COR-L47 (cell line): ENCODE data around the gene SLAIN2.

ENCODE experiments used
- DNase-seq: peaks from one replicate; lab custom pipeline; 2025; lab: John Stamatoyannopoulos, UW

Gene SLAIN2

DNA sequence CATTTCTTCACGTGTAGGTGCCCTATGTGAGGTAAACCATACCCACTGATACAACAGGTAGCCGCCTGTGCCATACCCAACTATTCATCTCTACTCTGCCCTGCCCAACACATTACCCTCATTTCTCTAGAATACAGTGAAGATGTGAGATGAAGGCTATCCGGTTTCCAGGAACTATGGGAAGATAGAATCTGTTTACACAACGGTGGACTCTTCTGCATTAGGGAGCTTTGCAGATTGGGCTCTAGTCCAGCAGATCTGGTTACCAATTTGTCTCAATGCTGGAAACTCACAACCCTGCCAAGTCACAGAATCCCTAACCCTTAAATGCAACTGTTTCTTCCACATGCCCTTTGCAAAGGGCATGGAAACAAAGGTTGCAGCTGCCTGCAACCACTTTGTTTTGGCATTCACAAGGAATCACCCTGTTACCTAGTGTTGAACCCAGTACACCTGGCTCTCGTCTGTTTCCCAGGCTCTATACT, 6.4 kb upstream of the SLAIN2 start:
- DNase-seq, result no peak

DNA sequence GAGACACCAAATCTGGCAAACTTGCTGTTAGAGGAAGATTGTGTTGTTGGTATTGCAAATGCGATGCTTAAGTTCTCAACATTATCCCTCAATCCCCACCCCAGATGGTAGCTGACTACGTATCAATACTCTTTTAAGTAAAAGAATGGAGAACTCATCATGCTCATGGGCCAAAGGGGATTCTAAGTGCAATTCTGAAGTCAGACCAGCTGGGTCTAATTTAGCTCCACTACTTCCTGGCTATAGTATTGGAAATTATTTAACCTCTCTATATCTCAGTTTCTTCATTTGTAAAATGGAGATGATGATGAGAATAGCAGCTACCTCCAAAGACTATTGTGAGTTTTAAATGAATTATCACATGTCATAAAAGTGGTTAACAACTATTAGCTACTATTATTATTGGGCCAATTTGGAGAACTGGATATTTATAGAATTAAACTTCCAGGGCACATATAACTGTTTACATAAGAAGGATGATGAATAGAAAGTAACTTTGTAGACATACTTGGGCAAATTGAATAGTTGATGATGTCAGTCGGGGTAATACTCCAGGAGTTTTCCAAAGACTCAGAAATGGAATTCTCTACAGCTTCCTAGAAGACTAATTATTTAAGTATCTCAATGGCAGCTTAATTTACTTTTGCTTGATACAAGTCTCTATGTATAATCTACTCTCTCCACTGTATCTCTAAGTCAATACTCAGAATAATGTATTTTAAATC, 5.0 kb upstream of the SLAIN2 start:
- no peak for DNase-seq

DNA sequence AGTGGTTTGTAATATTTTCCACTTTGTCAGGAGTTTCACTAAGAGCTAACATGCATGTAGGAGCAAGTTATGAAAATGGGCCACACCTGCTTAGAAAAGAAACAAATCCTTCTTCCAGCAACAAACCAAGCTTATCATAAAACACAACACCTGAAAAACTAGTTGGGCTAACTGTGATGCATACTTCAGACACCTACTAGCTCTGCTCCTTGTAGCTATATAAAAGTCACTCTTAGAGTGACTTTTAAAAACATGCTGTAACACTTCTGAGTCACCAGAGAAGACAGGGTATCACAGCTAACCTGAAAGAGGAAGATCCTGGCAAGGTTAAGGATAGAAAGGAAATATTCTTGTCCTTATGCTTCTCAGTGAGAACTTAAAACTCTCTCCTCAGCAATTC, 3.6 kb upstream of the SLAIN2 start:
- DNase-seq, result no peak

DNA sequence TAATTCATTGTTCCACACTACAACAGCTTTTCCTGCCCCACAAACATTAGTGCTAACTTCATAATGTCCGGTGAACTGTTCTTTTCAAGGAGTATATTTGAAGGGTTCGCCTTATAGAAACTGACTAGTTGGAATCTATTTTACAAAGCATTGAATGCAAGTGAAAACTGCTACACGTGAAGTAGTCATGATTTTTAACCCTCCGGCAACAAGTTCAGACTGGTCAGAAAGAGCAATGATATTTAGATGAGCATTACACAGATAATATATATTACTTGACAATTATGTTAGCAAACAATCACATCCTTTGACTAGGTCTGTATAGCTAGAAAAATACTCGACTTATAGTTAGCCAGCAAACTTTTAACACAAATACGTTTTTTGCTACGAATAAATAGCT, 1.7 kb upstream of the SLAIN2 start:
- no peak for DNase-seq

DNA sequence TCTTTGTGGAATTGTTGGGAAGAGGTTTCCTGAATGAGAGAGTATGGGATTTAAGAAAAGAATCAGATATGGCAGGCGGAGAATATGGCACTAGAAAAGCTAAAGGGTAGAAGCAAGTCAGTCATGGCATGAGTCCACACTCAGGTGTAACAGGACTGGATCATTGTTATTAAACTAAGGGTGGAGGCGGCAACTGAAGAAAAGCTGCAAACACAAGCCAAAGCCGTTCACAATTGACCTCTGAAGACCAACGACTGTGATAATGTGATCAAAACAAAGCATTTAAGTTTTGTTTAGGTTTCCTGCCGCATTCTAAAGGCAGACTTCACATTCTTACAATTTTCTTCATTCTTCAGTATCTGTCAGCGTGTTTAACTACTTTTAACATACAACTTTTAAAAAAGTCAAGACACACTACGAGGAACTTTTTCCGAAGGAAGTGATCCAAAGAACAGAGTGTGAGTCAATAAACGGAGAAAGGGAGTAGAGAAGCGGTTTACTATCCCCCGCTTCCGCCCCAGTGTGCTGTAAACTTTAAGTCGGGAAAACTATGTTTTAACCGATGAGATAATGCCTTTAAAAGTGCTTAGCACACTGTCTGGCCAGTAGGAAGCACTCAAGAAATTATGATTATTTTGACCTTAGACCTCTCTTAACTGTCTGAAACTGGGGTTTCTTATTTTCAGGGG, 909 bp upstream of the SLAIN2 start:
- no peak for DNase-seq

DNA sequence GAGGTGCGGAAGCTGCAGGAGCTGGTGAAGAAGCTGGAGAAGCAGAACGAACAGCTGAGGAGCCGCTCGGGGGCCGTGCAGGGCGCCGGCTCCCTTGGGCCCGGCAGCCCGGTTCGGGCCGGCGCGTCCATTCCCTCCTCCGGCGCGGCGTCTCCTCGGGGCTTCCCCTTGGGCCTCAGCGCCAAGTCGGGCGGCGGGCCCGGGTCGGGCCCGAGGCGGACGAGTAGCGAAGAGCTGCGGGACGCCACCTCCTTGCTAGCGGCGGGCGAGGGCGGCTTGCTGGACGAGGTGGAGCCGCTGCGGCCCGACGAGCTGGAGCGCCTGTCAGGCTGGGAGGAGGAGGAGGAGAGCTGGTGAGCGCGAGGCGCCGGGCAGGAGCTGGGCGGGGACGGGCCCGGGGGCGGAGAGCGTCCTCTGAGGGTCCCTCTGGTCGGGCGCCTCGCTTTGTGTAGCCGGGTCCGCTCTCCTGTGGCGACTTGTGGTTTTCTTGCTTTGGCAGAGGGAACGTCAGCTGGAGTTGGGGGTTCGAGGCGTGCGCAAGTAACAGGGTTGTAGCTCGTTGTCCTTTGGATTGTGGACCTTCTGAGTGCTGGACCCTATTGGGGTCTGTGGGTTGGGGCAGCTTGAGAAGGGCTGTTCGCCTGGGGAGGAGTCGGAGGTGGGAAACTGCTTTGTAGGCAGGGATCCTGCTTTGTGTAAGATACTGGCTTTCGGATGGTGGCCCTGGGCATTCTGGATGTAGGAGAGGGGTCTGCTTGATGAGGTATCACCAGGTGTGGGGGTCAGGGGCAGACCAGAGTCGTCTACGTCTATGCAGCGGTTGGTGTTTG, 662 bp downstream of the SLAIN2 start:
- DNase-seq, result peak; percentile 25

DNA sequence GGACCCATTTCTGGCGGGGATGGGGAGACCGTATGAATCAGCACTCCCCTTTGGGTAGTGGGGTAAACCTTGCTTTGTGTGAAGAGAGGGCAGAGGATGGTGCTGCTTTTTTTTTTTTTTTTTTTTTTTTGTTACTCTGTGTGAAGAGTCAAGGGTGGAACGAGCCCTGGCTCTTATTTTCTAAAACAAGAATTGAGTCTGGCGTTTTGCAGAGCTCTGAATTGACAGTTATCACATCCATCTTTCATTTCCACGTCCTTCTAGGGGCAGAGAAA, 1.2 kb downstream of the SLAIN2 start:
- DNase-seq, result no peak

DNA sequence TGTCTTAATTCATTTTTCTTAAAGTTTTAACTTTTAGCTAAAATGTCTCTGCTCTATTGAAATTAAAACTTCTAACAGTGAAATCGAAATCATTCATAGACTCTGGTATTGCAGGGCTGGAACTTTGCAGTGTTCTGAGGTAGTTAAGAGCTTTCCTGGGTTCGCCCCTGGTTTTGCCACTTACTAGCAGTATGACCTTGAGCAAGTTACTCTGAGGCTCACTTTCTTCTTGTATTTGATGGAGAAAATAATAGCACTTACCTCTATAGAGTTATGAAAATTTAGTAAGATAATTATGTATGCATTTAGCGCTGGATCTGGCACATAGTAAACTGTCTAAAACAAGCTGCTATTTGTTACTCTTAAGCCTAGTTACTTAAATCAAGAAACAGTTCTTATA, 1.7 kb downstream of the SLAIN2 start:
- no peak for DNase-seq

DNA sequence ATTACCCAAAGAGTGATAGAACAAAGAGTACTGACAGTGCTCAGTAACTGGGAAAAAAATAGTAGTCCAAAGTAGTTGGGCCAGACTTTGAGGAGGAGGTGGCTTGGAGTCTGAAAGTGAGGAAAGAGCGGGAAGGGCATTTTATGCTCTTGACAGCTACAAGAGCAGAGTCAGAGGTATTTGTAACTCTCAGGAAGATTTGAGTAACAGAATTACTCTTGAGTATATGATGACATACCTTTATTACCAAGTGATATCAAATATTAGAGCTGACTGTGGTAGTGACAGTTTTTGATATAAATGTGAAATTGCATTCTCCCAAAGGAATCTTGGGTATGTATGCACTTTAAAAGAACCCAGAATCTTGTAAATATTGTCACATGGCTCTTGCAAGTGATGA, 2.2 kb downstream of the SLAIN2 start:
- no peak for DNase-seq

DNA sequence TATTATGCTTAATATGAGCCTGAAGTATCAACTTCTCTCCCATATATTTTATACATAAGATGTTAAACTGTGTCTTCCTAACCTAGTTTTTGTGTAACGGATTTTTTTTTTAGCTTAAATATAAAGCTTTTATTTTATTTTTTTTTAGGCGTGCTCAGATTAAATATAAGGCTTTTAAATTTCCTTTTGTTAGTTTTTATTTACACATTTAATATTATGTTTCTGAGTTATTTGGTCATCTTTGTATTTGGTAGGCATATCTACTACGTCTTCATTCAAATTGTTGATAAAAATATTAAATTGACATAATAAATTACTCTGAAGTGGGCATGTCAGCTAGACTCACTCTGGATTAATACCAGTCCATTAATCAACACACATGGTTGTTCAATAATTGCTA, 4.2 kb downstream of the SLAIN2 start:
- DNase-seq, result no peak

DNA sequence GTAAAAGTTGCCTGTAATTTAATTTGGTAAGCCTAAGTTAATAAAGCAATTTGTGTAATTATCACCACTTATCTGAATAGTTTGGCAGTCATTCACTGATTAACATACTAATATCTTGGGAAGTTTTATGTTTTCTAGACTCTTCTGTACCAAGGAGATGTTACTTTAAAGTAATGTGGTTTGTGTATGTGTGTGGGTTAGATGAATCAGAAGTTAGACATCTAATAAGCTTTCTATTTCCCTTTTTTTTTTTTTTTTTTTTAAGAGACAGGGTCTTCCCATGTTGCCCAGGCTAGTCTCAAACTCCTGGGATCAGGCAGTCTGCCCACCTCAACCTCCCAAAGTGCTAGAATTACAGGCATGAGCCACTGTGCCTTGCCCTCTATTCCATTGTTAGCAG, 5.3 kb downstream of the SLAIN2 start:
- no peak for DNase-seq

DNA sequence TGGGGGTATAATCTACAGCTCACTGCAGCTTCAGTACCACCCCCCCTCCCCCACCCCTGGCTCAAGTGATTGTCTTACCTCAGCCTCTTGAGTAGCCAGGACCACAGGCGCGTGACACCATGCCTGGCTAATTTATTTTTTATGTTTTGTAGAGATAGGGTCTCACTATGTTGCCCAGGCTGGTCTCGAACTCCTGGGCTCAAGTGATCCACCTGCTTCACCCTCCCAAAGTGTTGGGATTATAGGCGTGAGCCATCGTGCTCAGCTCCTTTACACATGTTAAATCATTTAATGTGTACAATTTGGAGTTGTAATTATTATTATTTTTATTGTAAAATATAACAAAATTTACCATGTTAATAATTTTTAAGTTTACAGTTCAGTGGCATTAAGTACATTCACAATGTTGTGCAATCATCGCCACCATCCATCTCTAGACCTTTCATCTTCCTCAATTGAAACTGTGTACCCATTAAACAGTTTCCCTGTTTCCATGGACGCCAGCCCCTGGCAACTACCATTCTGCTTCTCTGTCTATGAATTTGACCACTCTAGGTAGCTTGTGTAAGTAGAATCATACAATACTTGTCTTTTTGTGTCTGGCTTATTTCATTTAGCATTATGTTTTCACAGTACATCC, 6.1 kb downstream of the SLAIN2 start:
- no peak for DNase-seq

DNA sequence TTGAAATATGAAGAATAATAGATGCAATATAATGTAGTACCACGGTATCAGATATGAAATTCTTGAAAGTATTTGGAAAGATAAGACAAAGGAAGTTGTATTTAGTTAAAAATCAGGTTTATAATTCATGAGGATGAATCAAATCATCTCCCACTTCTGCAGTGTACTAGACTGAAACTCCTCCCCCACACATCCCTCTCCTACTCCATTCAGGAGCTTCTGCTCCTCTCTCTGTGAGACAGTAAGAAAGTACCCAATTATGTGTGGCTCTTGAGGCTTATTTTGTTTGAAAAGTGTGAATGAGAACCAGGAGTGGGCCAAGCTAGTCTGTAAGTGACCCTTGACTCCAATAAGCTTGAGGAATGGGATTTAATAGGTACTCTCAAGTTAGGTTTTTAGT, 9.5 kb downstream of the SLAIN2 start:
- DNase-seq, result no peak

DNA sequence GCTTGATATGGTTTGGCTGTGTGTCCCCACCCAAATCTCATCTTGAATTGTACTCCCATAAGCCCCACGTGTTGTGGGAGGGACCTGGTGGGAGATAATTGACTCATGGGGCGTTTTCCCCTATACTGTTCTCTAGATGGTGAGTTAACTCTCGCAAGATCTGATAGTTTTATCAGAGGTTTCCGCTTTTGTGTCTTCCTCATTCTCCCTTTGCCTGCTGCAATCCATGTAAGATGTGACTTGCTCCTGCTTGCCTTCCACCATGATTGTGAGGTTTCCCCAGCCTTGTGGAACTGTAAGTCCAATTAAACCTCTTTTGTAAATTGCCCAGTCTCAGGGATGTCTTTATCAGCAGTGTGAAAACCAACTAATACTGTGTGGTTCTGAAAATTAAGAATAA, 11.5 kb downstream of the SLAIN2 start:
- DNase-seq, result no peak

DNA sequence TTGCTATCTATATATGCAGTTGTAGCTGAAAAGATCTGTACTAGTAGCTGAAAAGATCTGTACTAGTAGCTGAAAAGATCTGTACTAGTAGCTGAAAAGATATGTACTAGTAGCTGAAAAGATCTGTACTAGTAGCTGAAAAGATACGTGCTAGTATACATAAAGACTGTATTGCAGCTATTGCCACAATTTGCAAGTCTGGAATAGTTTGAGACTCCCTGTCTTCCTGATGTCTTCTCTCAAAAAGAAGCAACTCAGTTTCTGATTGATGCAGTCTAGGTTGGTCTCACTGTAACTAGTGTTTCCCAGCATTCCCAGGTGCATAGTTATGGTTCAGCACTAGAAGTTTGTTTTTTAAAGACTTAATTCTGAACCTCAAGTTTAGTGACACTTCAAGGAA, 15.0 kb downstream of the SLAIN2 start:
- no peak for DNase-seq

DNA sequence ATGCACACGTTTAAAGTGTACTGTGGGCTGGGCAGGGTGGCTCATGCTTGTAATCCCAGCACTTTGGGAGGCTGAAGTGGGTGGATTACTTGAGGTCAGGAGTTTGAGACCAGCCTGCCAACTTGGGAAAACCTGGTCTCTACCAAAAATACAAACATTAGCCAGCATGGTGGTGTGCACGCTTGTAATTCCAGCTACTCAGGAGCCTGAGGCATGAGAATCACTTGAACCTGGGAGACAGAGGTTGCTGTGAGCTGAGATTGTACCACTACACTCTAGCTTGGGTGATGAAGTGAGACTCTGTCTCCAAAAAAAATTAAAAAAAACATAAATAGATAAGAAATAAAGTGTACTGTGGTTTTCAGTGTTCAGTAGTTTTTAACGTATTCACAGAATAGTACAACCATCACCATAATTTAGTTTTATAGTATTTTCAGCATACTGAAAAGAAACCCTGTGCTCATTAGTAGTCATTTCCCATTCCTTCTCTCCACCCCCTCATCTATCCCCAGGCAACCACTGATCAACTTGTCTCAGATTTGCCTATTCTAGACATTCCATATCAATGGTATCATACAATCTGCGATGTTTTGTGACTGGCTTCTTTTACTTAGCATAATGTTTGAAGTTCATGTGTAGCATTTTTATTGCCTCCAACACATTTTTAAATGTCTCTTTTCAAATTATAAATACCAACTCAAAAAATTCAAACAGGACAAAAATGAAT, 19.1 kb downstream of the SLAIN2 start:
- DNase-seq, result no peak

DNA sequence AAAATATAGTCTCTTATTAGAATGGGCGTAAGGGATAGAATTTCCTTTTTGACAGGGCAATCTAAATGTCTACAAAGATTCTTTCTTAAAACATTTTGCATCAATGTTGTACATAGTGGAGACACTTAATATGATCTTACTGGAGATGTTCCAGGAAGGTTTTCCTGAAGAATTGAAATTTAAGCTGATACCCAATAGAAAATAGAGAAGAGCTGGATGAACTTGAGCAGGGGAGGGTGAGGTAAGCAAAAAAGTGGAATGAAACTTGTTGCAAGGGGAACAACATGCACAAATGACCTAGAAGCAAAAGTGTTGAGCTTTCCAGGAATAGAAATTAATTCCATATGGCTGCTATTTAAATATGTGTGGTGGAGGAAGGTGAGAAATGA, 19.7 kb downstream of the SLAIN2 start:
- no peak for DNase-seq

DNA sequence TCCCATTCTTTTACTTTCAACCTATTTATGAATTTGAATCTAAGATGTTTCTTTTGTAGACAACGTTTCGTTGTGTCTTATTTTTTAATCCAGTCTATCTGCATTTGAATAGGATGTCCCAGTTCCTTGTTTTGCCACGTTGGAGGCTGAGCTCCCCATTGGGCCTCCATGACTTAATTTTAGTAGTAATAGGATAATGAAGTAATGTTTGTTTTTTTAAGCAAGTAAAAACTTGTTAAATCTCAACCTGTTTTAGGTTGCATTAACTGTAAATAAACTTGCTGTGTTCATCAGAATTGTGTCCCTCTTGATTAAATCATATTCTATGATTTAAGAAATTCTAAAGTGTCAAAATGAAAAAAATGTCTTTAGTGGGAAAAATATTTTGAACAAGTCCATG, 25.3 kb downstream of the SLAIN2 start:
- no peak for DNase-seq

DNA sequence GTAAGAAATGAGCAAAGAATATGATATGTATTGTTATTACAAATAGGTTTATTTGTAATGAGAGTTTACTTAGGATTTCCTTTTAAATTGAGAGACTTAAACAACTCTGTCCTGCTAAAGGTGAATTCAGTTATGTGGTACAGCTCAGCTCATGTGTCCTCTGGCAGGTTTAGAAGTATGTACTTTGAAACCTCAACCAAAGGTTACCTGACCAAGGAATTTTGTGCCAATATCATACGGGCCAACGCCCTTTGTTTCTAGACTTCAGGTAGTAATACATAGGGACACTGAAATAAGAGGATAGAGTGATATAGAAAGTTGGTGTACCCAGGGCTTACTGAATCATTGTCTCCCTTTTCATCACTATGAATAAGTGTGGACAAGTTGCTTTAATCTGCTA, 25.7 kb downstream of the SLAIN2 start:
- DNase-seq, result no peak

DNA sequence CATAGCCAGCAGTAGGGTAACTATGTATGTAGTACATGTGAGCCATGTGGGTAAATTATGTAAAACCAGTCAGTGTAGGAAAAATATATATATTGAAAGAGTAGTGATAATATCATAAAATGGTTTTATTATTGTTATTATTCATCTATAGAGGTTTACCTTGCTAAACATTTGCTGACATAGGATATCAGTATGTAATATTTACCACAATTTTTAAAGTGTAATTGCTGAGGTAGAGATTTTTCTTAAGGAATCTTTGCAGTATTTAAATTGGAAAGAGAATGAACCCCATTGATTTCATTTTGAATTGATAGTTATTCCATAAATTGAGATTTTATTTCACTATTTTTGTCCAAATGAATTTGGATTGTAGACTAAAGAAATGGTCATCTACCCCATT, 27.1 kb downstream of the SLAIN2 start:
- no peak for DNase-seq

DNA sequence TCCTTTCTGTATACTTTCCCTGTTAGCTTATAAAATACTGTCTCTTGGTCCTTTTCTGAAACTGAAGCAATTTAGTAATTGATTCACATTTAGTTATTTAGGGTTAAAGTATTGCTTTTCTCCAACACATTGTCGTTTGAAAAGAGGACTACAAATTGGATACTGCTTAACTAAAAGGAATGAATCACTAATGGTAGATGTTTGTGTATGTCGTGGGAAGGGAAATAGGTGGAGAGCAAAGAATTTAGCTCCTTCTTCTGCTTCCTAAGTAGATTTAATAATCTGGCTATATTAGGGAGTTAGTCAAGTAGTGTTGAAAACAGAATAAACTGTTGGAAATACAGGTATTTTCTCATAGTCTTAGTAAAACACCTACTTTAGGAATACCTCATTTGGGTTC, 27.9 kb downstream of the SLAIN2 start:
- DNase-seq, result no peak

DNA sequence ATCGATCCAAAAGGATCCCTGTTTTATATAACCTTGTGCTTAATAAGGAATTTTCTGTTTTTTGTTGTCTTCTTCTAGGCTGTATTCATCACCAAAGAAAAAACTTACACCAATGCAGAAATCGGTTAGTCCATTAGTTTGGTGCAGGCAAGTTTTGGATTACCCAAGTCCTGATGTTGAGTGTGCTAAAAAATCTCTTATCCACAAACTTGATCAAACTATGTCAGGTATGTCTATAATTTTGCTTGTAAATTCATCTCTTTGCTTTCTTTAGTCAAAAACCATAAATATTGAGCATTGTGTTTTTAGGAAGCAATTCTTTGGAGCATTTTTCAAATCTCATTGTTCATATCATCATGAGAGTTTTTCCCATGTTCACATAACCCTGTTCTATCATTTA, 28.4 kb downstream of the SLAIN2 start:
- no peak for DNase-seq
